Endothelial cell of coronary artery (primary cell): Measurements from ENCODE around the gene DNAJC12. TPM values are rescaled to one million over a fixed set of nuclear protein-coding genes. Genes with fewer than 3 reads are reported as not detected.

ENCODE experiments used
- total RNA-seq: library from RNA; depleted of rRNA; stranded (reverse); fragments of >200 nt; gene quantifications from 2 replicates; pipeline ENCODE4 v1.2.3, GENCODE V29; 2014

Gene DNAJC12
- 0.45 and 0.56 TPM in 2 replicates for total RNA-seq

GRCh38 chr10:67837541-67838314, at the start of gene DNAJC12:
Gene DNAJC12, minus strand, starts transcription at chr10:67838188. Its CDS starts 177 bp downstream, at chr10:67838011.

GRCh38 chr10:67884313-67884841, 46.4 kb upstream of the DNAJC12 start, which contains the start of gene SIRT1:
Gene SIRT1, plus strand, starts transcription at chr10:67884656. Its CDS starts 66 bp downstream, at chr10:67884722.

Other genes with a start within 250 kb of the DNAJC12 start
- not detected in 2 replicates for gene CTNNA3, start 142.0 kb downstream of the DNAJC12 start, total RNA-seq
- gene SIRT1, start 46.5 kb upstream of the DNAJC12 start, total RNA-seq = 7.6 and 8.9 TPM in 2 replicates
- 39.2 and 68.2 TPM in 2 replicates for gene HERC4, start 237.1 kb upstream of the DNAJC12 start, total RNA-seq